H1 (cell line): ENCODE data around the gene MYLK. TPM values are rescaled to one million over a fixed set of nuclear protein-coding genes. Genes with fewer than 3 reads are reported as not detected.

ENCODE experiments used
- CTCF ChIA-PET: fragments of 300-600 bp; sonication (Branson Sonifier 250); formaldehyde crosslinking; loops from one replicate; lab custom pipeline; 2021; ENCODE audit not compliant: partially characterized antibody; lab: Charles Lee
- POLR2A ChIA-PET: fragments of 300-600 bp; sonication (Branson Sonifier 250); formaldehyde crosslinking; loops from one replicate; lab custom pipeline; 2021; ENCODE audit warnings: inconsistent platforms; ENCODE audit not compliant: partially characterized antibody; lab: Charles Lee
- DNase-seq, 2 experiments: peaks; one replicate each; pipeline versions ENCODE4 v3.0.0 to v3.0.0-alpha.2; 2010 to 2022; ENCODE audit warnings: low spot score in 2 of 2, low read depth in 1 of 2, mixed read lengths in 1 of 2
- FAIRE-seq: peaks from 2 replicates; lab custom pipeline; 2011; peaks lifted over from hg19 to GRCh38; lab: Jason Lieb, UNC
- H2AFZ ChIP-seq: 2 replicates; pipeline ENCODE4 v1.8.1; 2012; ENCODE audit warnings: low read length, inconsistent platforms
- H2AK5ac ChIP-seq: 2 replicates; pipeline ENCODE4 v1.6.1; 2013; ENCODE audit warnings: low read depth, low read length
- H2BK120ac ChIP-seq: replicated peaks from 2 replicates; pipeline ENCODE3; 2013; ENCODE audit warnings: low read depth, low read length, inconsistent platforms
- H2BK12ac ChIP-seq: 2 replicates; pipeline ENCODE4 v1.6.1; 2013; ENCODE audit warnings: low read depth, low read length
- H2BK15ac ChIP-seq: 2 replicates; pipeline ENCODE4 v1.6.1; 2013; ENCODE audit warnings: low read length
- H2BK20ac ChIP-seq: 2 replicates; pipeline ENCODE4 v1.6.1; 2013; ENCODE audit warnings: low read length
- H2BK5ac ChIP-seq: 2 replicates; pipeline ENCODE4 v1.6.1; 2013; ENCODE audit warnings: low read depth, low read length
- H3K14ac ChIP-seq: 2 replicates; pipeline ENCODE4 v1.6.1; 2013; ENCODE audit warnings: inconsistent platforms; ENCODE audit not compliant: insufficient read length
- H3K18ac ChIP-seq: 2 replicates; pipeline ENCODE4 v1.6.1; 2013; ENCODE audit warnings: low read length; ENCODE audit errors: extremely low read depth
- H3K23ac ChIP-seq: 2 replicates; pipeline ENCODE4 v1.6.1; 2013; ENCODE audit warnings: inconsistent platforms; ENCODE audit not compliant: insufficient read length
- H3K23me2 ChIP-seq: 2 replicates; pipeline ENCODE4 v1.6.1; 2013; ENCODE audit warnings: low read depth, low read length
- H3K27ac ChIP-seq: 2 replicates; pipeline ENCODE4 v1.6.1; 2011; ENCODE audit warnings: low read depth, low read length, inconsistent platforms
- H3K27me3 ChIP-seq, 4 experiments: replicated peaks in 1 of 4; 1 replicate in 1 of 4; 2 replicates in 3 of 4; pipeline versions ENCODE4 v1.6.1 to v1.8.1; 2011 to 2013; ENCODE audit warnings: low read length in 3 of 4, mild to moderate bottlenecking in 3 of 4, inconsistent platforms in 2 of 4, mixed read lengths in 2 of 4, moderate library complexity in 1 of 4; ENCODE audit not compliant: control insufficient read depth in 3 of 4, insufficient read depth in 3 of 4; ENCODE audit errors: extremely low read depth in 1 of 4
- H3K36me3 ChIP-seq, 4 experiments: 2 replicates each; pipeline versions ENCODE4 v1.6.1 to v1.8.1; 2011 to 2013; ENCODE audit warnings: mild to moderate bottlenecking in 4 of 4, low read length in 3 of 4, moderate library complexity in 2 of 4, control low read depth in 1 of 4, inconsistent platforms in 1 of 4; ENCODE audit not compliant: insufficient read depth in 4 of 4, control insufficient read depth in 2 of 4
- H3K4ac ChIP-seq: replicated peaks from 2 replicates; pipeline ENCODE3; 2013; ENCODE audit warnings: low read length, low read depth, mixed read lengths, inconsistent platforms; ENCODE audit not compliant: insufficient read length
- H3K4me1 ChIP-seq, 4 experiments: replicated peaks in 1 of 4; 1 replicate in 1 of 4; 2 replicates in 3 of 4; pipeline versions ENCODE4 v1.6.1 to v1.8.1; 2011 to 2013; ENCODE audit warnings: low read length in 3 of 4, inconsistent platforms in 2 of 4, mixed read lengths in 1 of 4; ENCODE audit not compliant: insufficient read depth in 4 of 4, control insufficient read depth in 3 of 4
- H3K4me2 ChIP-seq, 2 experiments: 2 replicates each; pipeline versions ENCODE4 v1.6.1 to v1.8.1; 2011 to 2013; ENCODE audit warnings: low read depth in 2 of 2, low read length in 2 of 2, control low read depth in 1 of 2, inconsistent platforms in 1 of 2, mild to moderate bottlenecking in 1 of 2; ENCODE audit not compliant: insufficient read depth in 1 of 2
- H3K4me3 ChIP-seq, 4 experiments: fragments of 200-600, 300-600 bp in 1 of 4; sonication (generic), shearing (Covaris generic), sonication (Bioruptor Twin) in 1 of 4; 2 replicates each; pipeline versions ENCODE4 v1.5.1 to v1.8.1; 2011 to 2016; ENCODE audit warnings: low read length in 4 of 4, low read depth in 3 of 4, control low read depth in 2 of 4, inconsistent platforms in 2 of 4, mild to moderate bottlenecking in 2 of 4, mixed read lengths in 1 of 4, moderate library complexity in 1 of 4; ENCODE audit not compliant: insufficient read depth in 2 of 4; ENCODE audit errors: extremely low read depth in 1 of 4
- H3K56ac ChIP-seq: replicated peaks from 2 replicates; pipeline ENCODE3; 2013; ENCODE audit warnings: low read depth, mild to moderate bottlenecking, mixed read lengths, low read length, inconsistent platforms; ENCODE audit not compliant: insufficient read length
- H3K79me1 ChIP-seq: 2 replicates; pipeline ENCODE4 v1.6.1; 2013; ENCODE audit warnings: low read depth, low read length, control low read depth
- H3K79me2 ChIP-seq, 2 experiments: 2 replicates each; pipeline versions ENCODE4 v1.6.1 to v1.8.1; 2012 to 2013; ENCODE audit warnings: low read length in 2 of 2, mild to moderate bottlenecking in 2 of 2, inconsistent platforms in 1 of 2; ENCODE audit not compliant: insufficient read depth in 2 of 2, control insufficient read depth in 1 of 2
- H3K9ac ChIP-seq, 4 experiments: replicated peaks in 1 of 4; 1 replicate in 1 of 4; 2 replicates in 3 of 4; pipeline versions ENCODE4 v1.6.1 to v1.8.1; 2011 to 2013; ENCODE audit warnings: low read depth in 3 of 4, low read length in 3 of 4, control low read depth in 2 of 4, mild to moderate bottlenecking in 2 of 4, moderate library complexity in 2 of 4, inconsistent platforms in 1 of 4; ENCODE audit errors: extremely low read depth in 1 of 4
- H3K9me3 ChIP-seq, 2 experiments: 2 replicates each; pipeline versions ENCODE4 v1.6.1 to v1.8.1; 2012 to 2013; ENCODE audit warnings: mild to moderate bottlenecking in 2 of 2, moderate library complexity in 2 of 2, control low read depth in 1 of 2, inconsistent platforms in 1 of 2, low read depth in 1 of 2, low read length in 1 of 2, mixed read lengths in 1 of 2; ENCODE audit not compliant: insufficient read depth in 2 of 2
- H4K20me1 ChIP-seq, 2 experiments: replicated peaks in 1 of 2; 2 replicates each; pipeline versions ENCODE3 to v1.8.1; 2011 to 2013; ENCODE audit warnings: inconsistent platforms in 2 of 2, low read length in 2 of 2, mild to moderate bottlenecking in 1 of 2; ENCODE audit not compliant: insufficient read depth in 2 of 2, control insufficient read depth in 1 of 2
- H4K5ac ChIP-seq: 2 replicates; pipeline ENCODE4 v1.6.1; 2013; ENCODE audit warnings: low read length, low read depth, mixed read lengths, inconsistent platforms; ENCODE audit not compliant: insufficient read length
- H4K8ac ChIP-seq: 2 replicates; pipeline ENCODE4 v1.8.0; 2013; ENCODE audit warnings: mild to moderate bottlenecking, moderate library complexity, low read length, inconsistent platforms; ENCODE audit not compliant: insufficient read depth; ENCODE audit errors: extremely low read depth
- H4K91ac ChIP-seq: replicated peaks from 2 replicates; pipeline ENCODE3; 2013; ENCODE audit warnings: low read length, mixed read lengths, inconsistent platforms; ENCODE audit not compliant: insufficient read length
- E2F6 ChIP-seq: IDR thresholded peaks from 2 replicates; pipeline ENCODE4 v1.6.1; 2012; ENCODE audit warnings: inconsistent platforms
- HDAC2 ChIP-seq, 2 experiments: fragments of 300-600 bp in 1 of 2; sonication (generic) in 1 of 2; IDR thresholded peaks; 2 replicates each; pipeline ENCODE4 v1.6.1; 2011 to 2012; ENCODE audit warnings: low read depth in 2 of 2, low read length in 2 of 2, mild to moderate bottlenecking in 2 of 2, moderate library complexity in 2 of 2, borderline replicate concordance in 1 of 2, inconsistent platforms in 1 of 2
- JUN ChIP-seq: IDR thresholded peaks from 2 replicates; pipeline ENCODE4 v1.6.1; 2011; ENCODE audit warnings: low read depth, mild to moderate bottlenecking, improper control_type of control experiment, low read length
- RFX5 ChIP-seq: IDR thresholded peaks from 2 replicates; pipeline ENCODE4 v1.6.1; 2011; ENCODE audit warnings: low read depth, low read length, improper control_type of control experiment, borderline replicate concordance
- RXRA ChIP-seq: IDR thresholded peaks from 2 replicates; pipeline ENCODE4 v1.6.1; 2011; ENCODE audit warnings: low read depth, mild to moderate bottlenecking, low read length, moderate library complexity; ENCODE audit not compliant: insufficient read depth
- SIN3A ChIP-seq, 2 experiments: IDR thresholded peaks in 1 of 2; conservative IDR thresholded peaks in 1 of 2; 2 replicates each; pipeline ENCODE4 v1.6.1; 2011 to 2012; ENCODE audit warnings: low read length in 2 of 2, improper control_type of control experiment in 1 of 2, low read depth in 1 of 2, mild to moderate bottlenecking in 1 of 2
- SP1 ChIP-seq: IDR thresholded peaks from 2 replicates; pipeline ENCODE4 v1.6.1; 2011; ENCODE audit warnings: low read depth, low read length
- SP4 ChIP-seq: IDR thresholded peaks from 2 replicates; pipeline ENCODE4 v1.6.1; 2012; ENCODE audit warnings: low read length, inconsistent platforms
- TAF7 ChIP-seq: optimal IDR thresholded peaks from 2 replicates; pipeline ENCODE3; 2011; ENCODE audit warnings: low read depth, mild to moderate bottlenecking, inconsistent platforms, low read length, moderate library complexity, borderline replicate concordance
- TBP ChIP-seq: IDR thresholded peaks from 2 replicates; pipeline ENCODE4 v1.6.1; 2011; ENCODE audit warnings: low read depth, low read length, improper control_type of control experiment
- USF2 ChIP-seq: IDR thresholded peaks from 2 replicates; pipeline ENCODE4 v1.6.1; 2011; ENCODE audit warnings: low read length, improper control_type of control experiment
- WGBS, 2 experiments: shearing (Covaris generic) in 1 of 2; methylation state at CpG; one replicate each; pipeline versions ENCODE4 v1.1.6 to v1.1.7; 2013 to 2015; ENCODE audit warnings: low lambda C conversion rate in 2 of 2, mixed read lengths in 2 of 2, inconsistent platforms in 1 of 2, low coverage in 1 of 2, missing lambda C conversion rate in 1 of 2; ENCODE audit not compliant: insufficient replicate concordance in 2 of 2, insufficient coverage in 1 of 2, insufficient read length in 1 of 2; ENCODE audit errors: extremely low coverage in 1 of 2, missing lambda C conversion rate in 1 of 2; 5-methylcytosine and 5-hydroxymethylcytosine counted together
- polyA plus RNA-seq, 7 experiments: library from polyadenylated mRNA; depleted of rRNA in 3 of 7; stranded (reverse) in 5 of 7; unstranded in 2 of 7; fragments of >200 nt in 5 of 7; fragments of 200-250 nt in 2 of 7; gene quantifications; 1 replicate in 5 of 7; 2 replicates in 1 of 7; 4 replicates in 1 of 7; pipeline versions ENCODE4 v1.2.1 to v1.2.3, GENCODE V29; 2011 to 2013; ENCODE audit warnings: missing spikeins in 2 of 7, mixed read lengths in 2 of 7
- total RNA-seq: library from RNA; stranded (reverse); fragmentation: NEBNext Ultra II Directional; extraction: Animal tissue kit (Norgen Biotek cat#: 25700); gene quantifications from 2 replicates; pipeline ENCODE4 v1.2.1, GENCODE V29; 2021

The MYLK gene
- total and polyA plus RNA-seq, 2 of the 8 experiments (the other 6 are each of a cell fraction or from before 2014, with no cell fraction given), result 11.6 to 21.3 TPM

- Histone ChIP-seq H4K8ac (no peak overlapping the region), H3K4me3 (no peak overlapping the region), H3K4me2 (no peak overlapping the region), H3K9ac (no peak overlapping the region), H3K27me3 (no peaks in the 10 kb centered on the region), H2BK120ac (no peak overlapping the region), H2AK5ac (no peak overlapping the region), H3K36me3 (no peaks in the 10 kb centered on the region), H3K79me1 (no peaks in the 10 kb centered on the region), H3K9me3 (no peaks in the 10 kb centered on the region), H4K91ac (no peak overlapping the region), H3K23me2 (no peaks in the 10 kb centered on the region), H3K4me1 (no peaks in the 10 kb centered on the region), H4K5ac (no peak overlapping the region), H2BK5ac (no peak overlapping the region), H2AFZ (no peak overlapping the region), H4K20me1 (no peaks in the 10 kb centered on the region), H3K56ac (no peak overlapping the region), H3K18ac (no peak overlapping the region), H3K14ac (no peak overlapping the region), H2BK12ac (no peak overlapping the region), H3K23ac (no peak overlapping the region), H2BK20ac (no peak overlapping the region), H2BK15ac (no peak overlapping the region), H3K79me2 (no peaks in the 10 kb centered on the region), H3K4ac (no peak overlapping the region), H3K27ac (no peak overlapping the region)
- FAIRE-seq (no peak), DNase-seq (no peak)
- ChIA-PET POLR2A (interaction anchor here (0.6 to 1.1 kb wide), 2 partner anchors 9 to 16 kb away, joined by 3 read pairs; no protein-coding TSS in a partner anchor), CTCF (interaction anchor here (1.0 to 4.5 kb wide), 5 partner anchors 10 to 98 kb away, joined by 3 to 22 read pairs (median 4); no protein-coding TSS in a partner anchor)
- WGBS, 2 experiments, result 86% methylated on average over 2 of the region's 2 CpGs; no CpG with 5 or more reads in 1 of the 2 experiments
- no peak for TF ChIP-seq JUN
- no peak for TF ChIP-seq SIN3A (conservative IDR thresholded peaks at IDR 0.05 in 1 of 2, IDR thresholded peaks at IDR 0.05 in 1 of 2; ENCODE audit: low read depth in 1 of 2, low read length in 2 of 2)
- no peak for TF ChIP-seq SP1
- no peak for TF ChIP-seq TBP
- no peak for TF ChIP-seq USF2
- no peak for TF ChIP-seq RXRA
- no peak for TF ChIP-seq E2F6
- TF ChIP-seq TAF7, result no peak
- no peak for TF ChIP-seq RFX5
- TF ChIP-seq SP4, result no peak
- TF ChIP-seq HDAC2 (IDR thresholded peaks at IDR 0.05; ENCODE audit: borderline replicate concordance in 1 of 2, low read depth in 2 of 2, low read length in 2 of 2), result no peak
Measured at GRCh38 chr3:123739754-123740153, 144.4 kb downstream of the MYLK start.
